Measurements from ENCODE around the gene BAZ2A. TPM values are rescaled to one million over a fixed set of nuclear protein-coding genes. Genes with fewer than 3 reads are reported as not detected.

Gene BAZ2A
- total RNA-seq = 39.7 and 44.3 TPM in 2 replicates

GRCh38 chr12:56630180-56630632 is at the start of gene BAZ2A:
Gene BAZ2A (minus strand): TSS chr12:56630326. CDS start chr12:56617530, 12,796 bp downstream.

DNA sequence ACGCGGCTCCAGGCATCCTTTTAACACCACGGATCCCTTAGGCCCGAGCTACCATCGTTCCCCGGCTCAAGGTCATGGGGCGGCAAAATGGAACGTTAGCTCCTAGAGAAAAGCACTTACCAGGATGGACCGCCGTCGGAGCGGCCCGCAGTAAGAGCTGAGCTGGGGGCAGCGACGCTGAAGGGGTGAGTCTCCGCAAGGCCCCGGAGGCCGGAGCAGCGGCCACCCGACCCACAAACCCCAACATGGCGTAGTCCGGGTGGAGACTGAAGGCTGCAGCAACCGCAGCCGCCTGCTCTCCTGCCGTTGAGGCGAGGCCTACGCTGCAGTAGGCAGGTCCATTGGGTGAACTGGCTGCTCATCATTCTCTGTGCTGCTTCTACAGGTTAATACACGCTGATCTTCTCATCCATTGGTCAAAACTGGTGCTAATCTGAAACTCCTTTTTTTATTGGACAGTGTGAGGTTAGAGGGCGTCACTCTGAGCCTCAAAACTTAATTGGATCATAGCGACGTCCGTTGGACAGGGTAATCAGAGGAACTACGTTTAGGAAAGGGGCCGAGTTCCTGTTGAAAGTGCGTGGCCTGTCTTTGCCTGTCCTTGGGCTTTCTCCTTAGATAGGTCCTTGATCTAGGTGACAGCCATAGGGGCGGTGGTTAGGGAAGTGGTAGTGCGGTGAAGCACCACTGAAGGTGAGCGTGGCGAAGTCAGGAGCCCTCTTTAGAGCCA is 15.8 kb upstream of the BAZ2A start, which contains the start of gene ATP5F1B:
ATP5F1B (minus strand) TSS at position 268 of the 730 bp plus-strand sequence; CDS start at position 247, 21 bp downstream.

Small RNA genes within 50 kb of the gene (small RNA-seq; reads per million reads assigned to genes)
- gene RN7SL809P = not detected
- not detected for gene RNU6-343P
- gene SNORD59A = 6,476 reads per million, percentile 100 among the genes with 10 or more reads in this experiment

Other genes starting within 250 kb of the BAZ2A start
- 4.6 and 4.8 TPM in 2 replicates for gene TIMELESS, start 180.9 kb downstream of the BAZ2A start, total RNA-seq
- 0.26 TPM in 1 of 2 replicates, not detected in the other for gene MIP, start 175.7 kb downstream of the BAZ2A start, total RNA-seq
- gene SPRYD4, start 161.7 kb downstream of the BAZ2A start, total RNA-seq = 2.1 and 2.6 TPM in 2 replicates
- gene GLS2, start 142.2 kb downstream of the BAZ2A start, total RNA-seq = not detected in 2 replicates
- 40.6 and 47.0 TPM in 2 replicates for gene RBMS2, start 108.5 kb downstream of the BAZ2A start, total RNA-seq
- gene ATP5F1B, start 15.7 kb upstream of the BAZ2A start, total RNA-seq = 367 and 370 TPM in 2 replicates
- 104 and 113 TPM in 2 replicates for gene PTGES3, start 58.0 kb upstream of the BAZ2A start, total RNA-seq
- 1,159 and 1,183 TPM in 2 replicates for gene NACA, start 95.0 kb upstream of the BAZ2A start, total RNA-seq
- 9.7 and 12.5 TPM in 2 replicates for gene PRIM1, start 122.0 kb upstream of the BAZ2A start, total RNA-seq
- 1.2 TPM in 2 replicates for gene HSD17B6, start 133.0 kb upstream of the BAZ2A start, total RNA-seq

All from articular chondrocyte of knee joint (primary cell).